HepG2 (cell line): ENCODE data around the gene OSBPL2. TPM values are rescaled to one million over a fixed set of nuclear protein-coding genes. Genes with fewer than 3 reads are reported as not detected.

Experiments
- ARHGAP35 ChIP-seq: sonication (generic); formaldehyde crosslinking; IDR thresholded peaks from 2 replicates; pipeline ENCODE4 v1.9.0; 2022; ENCODE audit warnings: mild to moderate bottlenecking, inconsistent platforms, moderate library complexity, missing genetic modification reagents, borderline replicate concordance
- ATF3 ChIP-seq: sonication (generic); formaldehyde crosslinking; IDR thresholded peaks from 2 replicates; pipeline ENCODE4 v1.4.0; 2020; ENCODE audit warnings: missing genetic modification reagents
- CEBPB ChIP-seq: IDR thresholded peaks from 2 replicates; pipeline ENCODE4 v1.6.1; 2011; ENCODE audit warnings: low read depth, low read length, improper control_type of control experiment, borderline replicate concordance
- IKZF5 ChIP-seq: IDR thresholded peaks from 2 replicates; pipeline ENCODE4 v1.6.1; 2018; ENCODE audit warnings: missing genetic modification reagents, mild to moderate bottlenecking, missing compliant biosample characterization
- ISX ChIP-seq: sonication (generic); formaldehyde crosslinking; conservative IDR thresholded peaks from 2 replicates; pipeline ENCODE4 v1.5.0; 2020; ENCODE audit warnings: missing genetic modification reagents
- LCORL ChIP-seq, 2 experiments: fragments of 450-650 bp in 1 of 2; sonication (generic) in 1 of 2; formaldehyde crosslinking in 1 of 2; IDR thresholded peaks; 2 replicates each; pipeline versions ENCODE4 v1.5.0 to v1.6.1; 2017 to 2020; ENCODE audit warnings: antibody characterized with exemption in 1 of 2, missing genetic modification reagents in 1 of 2
- MXD4 ChIP-seq: IDR thresholded peaks from 2 replicates; pipeline ENCODE4 v1.6.1; 2016; ENCODE audit warnings: mild to moderate bottlenecking, missing biosample characterization, missing genetic modification reagents
- RNF219 ChIP-seq: sonication (generic); formaldehyde crosslinking; IDR thresholded peaks from 2 replicates; pipeline ENCODE4 v1.5.0; 2020; ENCODE audit warnings: mild to moderate bottlenecking, missing genetic modification reagents
- SRY ChIP-seq: sonication (generic); formaldehyde crosslinking; IDR thresholded peaks from 2 replicates; pipeline ENCODE4 v1.8.0; 2022; ENCODE audit warnings: mild to moderate bottlenecking, missing genetic modification reagents
- ZFP36L2 ChIP-seq: sonication (generic); formaldehyde crosslinking; IDR thresholded peaks from 2 replicates; pipeline ENCODE4 v1.4.0; 2020; ENCODE audit warnings: missing genetic modification reagents
- ZNF281 ChIP-seq: sonication (generic); formaldehyde crosslinking; IDR thresholded peaks from 2 replicates; pipeline ENCODE4 v1.4.0; 2020; ENCODE audit warnings: missing genetic modification reagents, borderline replicate concordance
- ZNF605 ChIP-seq: sonication (generic); formaldehyde crosslinking; IDR thresholded peaks from 2 replicates; pipeline ENCODE4 v1.8.0; 2022; ENCODE audit warnings: mild to moderate bottlenecking, missing genetic modification reagents
- ZNF792 ChIP-seq: IDR thresholded peaks from 2 replicates; pipeline ENCODE4 v1.6.1; 2016
- polyA plus RNA-seq, 8 experiments: library from polyadenylated mRNA; depleted of rRNA in 3 of 8; stranded (reverse) in 7 of 8; unstranded in 1 of 8; fragments of >200 nt; fragmentation: Illumina TruSeq in 4 of 8; extraction: Trizol in 4 of 8; gene quantifications; 2 replicates each; pipeline versions ENCODE4 v1.2.1 to v1.2.3, GENCODE V29; 2011 to 2016; ENCODE audit warnings: low read depth in 4 of 8, missing spikeins in 1 of 8, mixed read lengths in 1 of 8; ENCODE audit not compliant: insufficient read depth in 1 of 8
- total RNA-seq, 5 experiments: library from RNA; depleted of rRNA; stranded (reverse); fragments of >200 nt; fragmentation: Illumina TruSeq; extraction: Trizol; gene quantifications; 2 replicates each; pipeline ENCODE4 v1.2.3, GENCODE V29; 2016; ENCODE audit warnings: low read depth in 1 of 5

Gene OSBPL2
- total and polyA plus RNA-seq, 2 of the 13 experiments (the other 11 are each of a cell fraction or from before 2014, with no cell fraction given), result 18.5 to 37.4 TPM

- TF ChIP-seq ZNF281 (CRISPR knock-in tag) (peak; percentile 69; the same call in 1 of the 2 replicates), ATF3 (CRISPR knock-in tag) (no peak), SRY (0 out of 2 replicates have a peak, but pooled peaks have one; percentile 26), ZNF792 (CRISPR knock-in tag) (no peak), CEBPB (no peak), RNF219 (no peak), IKZF5 (CRISPR knock-in tag) (0 out of 2 replicates have a peak, but pooled peaks have one; percentile 43), MXD4 (CRISPR knock-in tag) (no peak), ZNF605 (CRISPR knock-in tag) (no peak), ZFP36L2 (CRISPR knock-in tag) (no peak), LCORL (IDR thresholded peaks at IDR 0.05) (no peak), LCORL (CRISPR knock-in tag; IDR thresholded peaks at IDR 0.05) (0 out of 2 replicates have a peak, but pooled peaks have one; percentile 56), ARHGAP35 (CRISPR knock-in tag) (no peak), ISX (CRISPR knock-in tag) (no peak)
Measured at GRCh38 chr20:62244644-62245108, 6.4 kb downstream of the OSBPL2 start (continued).
